GM18873 (cell line): Measurements from ENCODE around the gene PLA2G12A.

Experiments
- ATAC-seq: cut with Tn5 transposase; IDR thresholded peaks from one replicate; pipeline ENCODE4 v1.9.1; 2021; ENCODE audit warnings: mild to moderate bottlenecking, moderate library complexity, moderate number of reproducible peaks; ENCODE audit not compliant: unreplicated experiment, low FRiP score

The PLA2G12A gene

GRCh38 chr4:109729718-109730618 is at the start of gene PLA2G12A:
TSS of gene PLA2G12A (minus strand) at chr4:109730070. CDS start at chr4:109729809, 261 bp downstream.
- ATAC-seq, result peak; percentile 68

- no peak for ATAC-seq
Measured at GRCh38 chr4:109764789-109765402, 35.0 kb upstream of the PLA2G12A start.

GRCh38 chr4:109764376-109764775 is 34.5 kb upstream of the PLA2G12A start:
- ATAC-seq, result no peak

GRCh38 chr4:109760682-109761081 is 30.8 kb upstream of the PLA2G12A start:
- no peak for ATAC-seq

- no peak for ATAC-seq
Measured at GRCh38 chr4:109755656-109756055, 25.8 kb upstream of the PLA2G12A start.

GRCh38 chr4:109754093-109754857 is 24.4 kb upstream of the PLA2G12A start:
- ATAC-seq, result no peak

- no peak for ATAC-seq
Measured at GRCh38 chr4:109752525-109752924, 22.7 kb upstream of the PLA2G12A start.

- no peak for ATAC-seq
Measured at GRCh38 chr4:109751852-109752251, 22.0 kb upstream of the PLA2G12A start.

- ATAC-seq, result no peak
Measured at GRCh38 chr4:109750652-109751244, 20.9 kb upstream of the PLA2G12A start.

GRCh38 chr4:109749388-109750082 is 19.7 kb upstream of the PLA2G12A start:
- ATAC-seq, result no peak

GRCh38 chr4:109748114-109748513 is 18.2 kb upstream of the PLA2G12A start:
- ATAC-seq, result no peak

- no peak for ATAC-seq
Measured at GRCh38 chr4:109746728-109747127, 16.9 kb upstream of the PLA2G12A start.

- no peak for ATAC-seq
Measured at GRCh38 chr4:109745830-109746229, 16.0 kb upstream of the PLA2G12A start.

- ATAC-seq, result no peak
Measured at GRCh38 chr4:109739547-109739946, 9.7 kb upstream of the PLA2G12A start.

GRCh38 chr4:109738104-109738872 is 8.4 kb upstream of the PLA2G12A start:
- no peak for ATAC-seq

GRCh38 chr4:109735566-109736365 is 5.9 kb upstream of the PLA2G12A start:
- no peak for ATAC-seq

- no peak for ATAC-seq
Measured at GRCh38 chr4:109733728-109734127, 3.9 kb upstream of the PLA2G12A start.
